Right lobe of liver (tissue), 6 donors: ENCODE data around the gene CHIA. TPM values are rescaled to one million over a fixed set of nuclear protein-coding genes. Genes with fewer than 3 reads are reported as not detected.

ENCODE experiments used
- ATAC-seq, 4 donors: fragments of 200-7000 bp; cut with Tn5 transposase; one replicate each; pipeline ENCODE4 v1.9.1; 2020; ENCODE audit warnings: mild to moderate bottlenecking in 4 of 4, moderate library complexity in 4 of 4
- DNase-seq, 3 donors: peaks; one replicate each; pipeline ENCODE4 v3.0.0-alpha.2; 2020
- H3K27ac ChIP-seq, 3 donors: fragments of 200-600 bp; one replicate each; pipeline ENCODE4 v1.8.0; 2022
- H3K27me3 ChIP-seq, 2 donors: fragments of 200-600 bp; one replicate each; pipeline ENCODE4 v1.8.0; 2022
- H3K36me3 ChIP-seq, 4 donors: fragments of 200-600 bp; sonication (generic) in 1 of 4; one replicate each; pipeline versions ENCODE4 v1.5.1 to v1.8.0; 2017 to 2022; ENCODE audit warnings: control low read depth in 1 of 4
- H3K4me1 ChIP-seq, 4 donors: fragments of 200-600 bp; sonication (generic) in 1 of 4; one replicate each; pipeline versions ENCODE4 v1.5.1 to v1.8.0; 2017 to 2022; ENCODE audit warnings: control low read depth in 1 of 4
- H3K4me3 ChIP-seq, 3 donors: fragments of 200-600 bp; one replicate each; pipeline ENCODE4 v1.8.0; 2022
- H3K9me3 ChIP-seq, 4 donors: fragments of 200-600 bp; sonication (generic) in 1 of 4; one replicate each; pipeline versions ENCODE4 v1.5.1 to v1.8.0; 2017 to 2022; ENCODE audit warnings: control low read depth in 1 of 4
- POLR2A ChIP-seq: fragments of 450-650 bp; IDR thresholded peaks from one replicate; pipeline ENCODE4 v1.6.1; 2017; ENCODE audit warnings: antibody characterized with exemption, mild to moderate bottlenecking
- WGBS: methylation state at CpG from one replicate; pipeline ENCODE4 v1.1.6; 2018; ENCODE audit warnings: low coverage, low lambda C conversion rate; ENCODE audit not compliant: insufficient coverage; ENCODE audit errors: missing lambda C conversion rate; 5-methylcytosine and 5-hydroxymethylcytosine counted together
- intact Hi-C, 2 donors: fragments of 100-400 bp; cut with DNase I; formaldehyde crosslinking; loops; one replicate each; pipeline versions ENCODE4 v1.11.2 to v1.14.1; 2022
- total RNA-seq, 6 experiments: library from RNA; depleted of rRNA in 2 of 6; stranded (reverse); fragments of >200 nt in 2 of 6; fragmentation: NEBNext Ultra II Directional in 3 of 6; extraction: Animal tissue kit (Norgen Biotek cat#: 25700) in 3 of 6; gene quantifications; one replicate each; pipeline versions ENCODE4 v1.1.0 to v1.2.4, GENCODE V29; 2016 to 2023
- TF ChIP-seq, protein P1 (sequence below), 4 donors: fragments of 200-600 bp in 3 of 4; fragments of 450-650 bp in 1 of 4; IDR thresholded peaks; one replicate each; pipeline versions ENCODE4 v1.5.1 to v1.8.0; 2016 to 2022; ENCODE audit warnings: antibody characterized with exemption in 4 of 4, mild to moderate bottlenecking in 2 of 4
- donor health status: DM: no; HTN: yes; CAD: no.
- donor health status: DM: no; HTN: no; CAD: no.
- donor health status: DM: no; HTN: no; CAD: no.
- donor health status: DM: no; HTN: yes; CAD: no.
- donor health status: DM: no; HTN: yes; CAD: no.

Gene CHIA
- total RNA-seq, 6 experiments from 2014 or later = not detected

- no peak for TF ChIP-seq POLR2A
- TF ChIP-seq, protein P1, sequence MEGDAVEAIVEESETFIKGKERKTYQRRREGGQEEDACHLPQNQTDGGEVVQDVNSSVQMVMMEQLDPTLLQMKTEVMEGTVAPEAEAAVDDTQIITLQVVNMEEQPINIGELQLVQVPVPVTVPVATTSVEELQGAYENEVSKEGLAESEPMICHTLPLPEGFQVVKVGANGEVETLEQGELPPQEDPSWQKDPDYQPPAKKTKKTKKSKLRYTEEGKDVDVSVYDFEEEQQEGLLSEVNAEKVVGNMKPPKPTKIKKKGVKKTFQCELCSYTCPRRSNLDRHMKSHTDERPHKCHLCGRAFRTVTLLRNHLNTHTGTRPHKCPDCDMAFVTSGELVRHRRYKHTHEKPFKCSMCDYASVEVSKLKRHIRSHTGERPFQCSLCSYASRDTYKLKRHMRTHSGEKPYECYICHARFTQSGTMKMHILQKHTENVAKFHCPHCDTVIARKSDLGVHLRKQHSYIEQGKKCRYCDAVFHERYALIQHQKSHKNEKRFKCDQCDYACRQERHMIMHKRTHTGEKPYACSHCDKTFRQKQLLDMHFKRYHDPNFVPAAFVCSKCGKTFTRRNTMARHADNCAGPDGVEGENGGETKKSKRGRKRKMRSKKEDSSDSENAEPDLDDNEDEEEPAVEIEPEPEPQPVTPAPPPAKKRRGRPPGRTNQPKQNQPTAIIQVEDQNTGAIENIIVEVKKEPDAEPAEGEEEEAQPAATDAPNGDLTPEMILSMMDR (IDR thresholded peaks at IDR 0.05) = no peak
- ATAC-seq (no peak), DNase-seq (no peak)
- Histone ChIP-seq H3K27me3 (no peaks in the 10 kb centered on the region), H3K4me1 (no peaks in the 10 kb centered on the region), H3K27ac (no peak overlapping the region), H3K4me3 (no peak overlapping the region), H3K9me3 (no peaks in the 10 kb centered on the region), H3K36me3 (no peaks in the 10 kb centered on the region)
- 39% methylated on average over 2 of the region's 2 CpGs for WGBS
- intact Hi-C loops = no loop called here
These were observed 19.0 kb downstream of the CHIA start for GRCh38 chr1:111309690-111310089.

- no peaks in the 10 kb centered on the region for H3K36me3 ChIP-seq
- no peak for TF ChIP-seq POLR2A
- TF ChIP-seq, protein P1 (IDR thresholded peaks at IDR 0.05) = no peak
- H3K27ac ChIP-seq = no peak overlapping the region
- no peaks in the 10 kb centered on the region for H3K4me1 ChIP-seq
- no peaks in the 10 kb centered on the region for H3K9me3 ChIP-seq
- DNase-seq = no peak
- H3K27me3 ChIP-seq = no peaks in the 10 kb centered on the region
- intact Hi-C loops = no loop called here
- H3K4me3 ChIP-seq = no peak overlapping the region
- no peak for ATAC-seq
- 67% methylated on average over 3 of the region's 3 CpGs for WGBS
These were observed 27.9 kb downstream of the CHIA start for GRCh38 chr1:111318523-111318922.

- H3K27me3 ChIP-seq = no peaks in the 10 kb centered on the region
- H3K4me3 ChIP-seq = no peak overlapping the region
- 56% methylated on average over 6 of the region's 12 CpGs for WGBS
- no peaks in the 10 kb centered on the region for H3K9me3 ChIP-seq
- ATAC-seq (no peak), DNase-seq (no peak)
- intact Hi-C loops = no loop called here
- no peaks in the 10 kb centered on the region for H3K4me1 ChIP-seq
- no peaks in the 10 kb centered on the region for H3K36me3 ChIP-seq
- H3K27ac ChIP-seq = no peak overlapping the region
- TF ChIP-seq, protein P1 (IDR thresholded peaks at IDR 0.05) = no peak
- TF ChIP-seq POLR2A = no peak
These were observed 29.6 kb downstream of the CHIA start for GRCh38 chr1:111320066-111320879.

- Histone ChIP-seq H3K4me3 (no peak overlapping the region), H3K9me3 (no peaks in the 10 kb centered on the region), H3K4me1 (no peaks in the 10 kb centered on the region), H3K27me3 (no peaks in the 10 kb centered on the region), H3K27ac (no peak overlapping the region), H3K36me3 (no peaks in the 10 kb centered on the region)
- intact Hi-C loops = no loop called here
- TF ChIP-seq, protein P1 (IDR thresholded peaks at IDR 0.05) = no peak
- TF ChIP-seq POLR2A = no peak
- WGBS = 77% methylated on average over 1 of the region's 1 CpG
- ATAC-seq (no peak), DNase-seq (no peak)
These were observed 32.6 kb downstream of the CHIA start for GRCh38 chr1:111323231-111323630.
